GM12874 (cell line): ENCODE measurements around the gene MEIOB.

Experiments
- CTCF ChIP-seq: IDR thresholded peaks from 2 replicates; pipeline ENCODE4 v1.5.1; 2011; ENCODE audit warnings: low read depth, mild to moderate bottlenecking, control low read depth, low read length, moderate library complexity; ENCODE audit not compliant: insufficient read depth

MEIOB gene

GRCh38 chr16:1850981-1851380 is 21.0 kb downstream of the MEIOB start:
- TF ChIP-seq CTCF = no peak

GRCh38 chr16:1846416-1846815 is 25.5 kb downstream of the MEIOB start:
- TF ChIP-seq CTCF = no peak

- no peak for TF ChIP-seq CTCF
Measured at GRCh38 chr16:1845985-1846384, 26.0 kb downstream of the MEIOB start.

- no peak for TF ChIP-seq CTCF
Measured at GRCh38 chr16:1839554-1839953, 32.4 kb downstream of the MEIOB start.

- TF ChIP-seq CTCF = no peak
Measured at GRCh38 chr16:1834096-1834495, 37.9 kb downstream of the MEIOB start.

- no peak for TF ChIP-seq CTCF
Measured at GRCh38 chr16:1832838-1833454, 39.0 kb downstream of the MEIOB start.

GRCh38 chr16:1831186-1832075 is 40.5 kb downstream of the MEIOB start:
- TF ChIP-seq CTCF = no peak
